DMS 273 treated with DMSO at 0.1 percent for 48 hours (cell line): ENCODE data around the gene ZER1.
"Not testable (repeated sequence)": the region's sequence is repeated elsewhere in the genome, so short reads cannot be mapped to it uniquely, and the experiment has no call there.

ENCODE experiments used
- DNase-seq: peaks from one replicate; lab custom pipeline; 2025; lab: John Stamatoyannopoulos, UW

Gene ZER1

GRCh38 chr9:128771745-128772519, at the start of gene ZER1:
Gene ZER1, minus strand, starts transcription at chr9:128771927. Its CDS starts 16,362 bp downstream, at chr9:128755565.
- peak; percentile 63 for DNase-seq

GRCh38 chr9:128820665-128821583, 49.2 kb upstream of the ZER1 start:
- DNase-seq: no peak

- DNase-seq: no peak
Measured at GRCh38 chr9:128819716-128820664, 48.3 kb upstream of the ZER1 start.

GRCh38 chr9:128818839-128819715, 47.4 kb upstream of the ZER1 start:
- DNase-seq: no peak

- peak; percentile 78 for DNase-seq
Measured at GRCh38 chr9:128818099-128818838, 46.5 kb upstream of the ZER1 start, which contains the start of gene ENDOG. Gene ENDOG, plus strand, starts transcription at chr9:128818500. Its CDS starts 185 bp downstream, at chr9:128818685.

GRCh38 chr9:128810873-128811272, 39.1 kb upstream of the ZER1 start:
- no peak for DNase-seq

- DNase-seq: no peak
Measured at GRCh38 chr9:128809831-128810230, 38.1 kb upstream of the ZER1 start.

- no peak for DNase-seq
Measured at GRCh38 chr9:128809036-128809599, 37.4 kb upstream of the ZER1 start.

- no peak for DNase-seq
Measured at GRCh38 chr9:128808543-128808942, 36.8 kb upstream of the ZER1 start.

- DNase-seq: no peak
Measured at GRCh38 chr9:128807827-128808226, 36.1 kb upstream of the ZER1 start.

- no peak for DNase-seq
Measured at GRCh38 chr9:128805661-128806060, 33.9 kb upstream of the ZER1 start.

- no peak for DNase-seq
Measured at GRCh38 chr9:128802482-128802881, 30.8 kb upstream of the ZER1 start.

GRCh38 chr9:128800061-128800460, 28.3 kb upstream of the ZER1 start:
- DNase-seq: no peak

GRCh38 chr9:128798896-128799295, 27.2 kb upstream of the ZER1 start:
- no peak for DNase-seq

- DNase-seq: not testable (repeated sequence)
Measured at GRCh38 chr9:128794961-128795360, 23.2 kb upstream of the ZER1 start.

- DNase-seq: no peak
Measured at GRCh38 chr9:128792978-128793686, 21.4 kb upstream of the ZER1 start.

- no peak for DNase-seq
Measured at GRCh38 chr9:128792134-128792533, 20.4 kb upstream of the ZER1 start.

GRCh38 chr9:128790536-128790935, 18.8 kb upstream of the ZER1 start:
- DNase-seq: no peak

GRCh38 chr9:128788445-128788844, 16.7 kb upstream of the ZER1 start:
- DNase-seq: no peak
